ENCODE data around the gene NOLC1. TPM values are rescaled to one million over a fixed set of nuclear protein-coding genes. Genes with fewer than 3 reads are reported as not detected.

The NOLC1 gene
- polyA plus RNA-seq, 2 of the 4 experiments (the other 2 are of a cell fraction), result 129 to 188 TPM

DNA sequence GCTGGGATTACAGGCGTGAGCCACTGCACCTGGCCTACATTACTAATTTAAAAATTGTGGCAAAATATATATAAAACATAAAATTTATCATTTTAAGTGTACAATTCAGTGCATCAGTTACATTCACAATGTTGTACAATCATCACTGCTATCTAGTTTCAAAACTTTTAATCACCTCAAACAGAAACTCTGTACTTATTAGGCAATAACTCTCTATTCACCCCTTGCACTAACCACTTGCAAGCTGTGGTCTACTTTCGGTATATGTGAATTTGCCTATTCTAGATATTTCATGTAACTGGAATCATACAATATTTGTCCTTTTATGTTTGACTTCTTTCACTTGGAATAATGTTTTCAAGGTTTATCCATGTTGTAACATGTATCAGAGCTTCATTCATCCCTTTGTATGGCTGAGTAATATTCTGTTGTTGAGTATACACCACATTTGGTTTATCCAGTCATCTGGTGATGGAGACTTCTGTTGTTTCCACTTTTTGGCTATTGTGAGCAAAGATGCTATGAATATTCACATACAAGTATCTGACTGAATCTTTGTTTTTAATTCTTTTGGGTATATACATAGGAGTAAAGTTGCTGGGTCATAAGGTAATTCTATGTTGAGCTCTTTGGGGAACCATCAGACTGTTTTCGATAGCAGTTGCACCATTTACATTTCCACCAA, 59.6 kb downstream of the NOLC1 start:
- Histone ChIP-seq H3K4me3 (no peak overlapping the region), H3K27ac (no peak overlapping the region), H3K4me1 (no peaks in the 10 kb centered on the region), H3K9me3 (no peaks in the 10 kb centered on the region), H3K4me2 (no peak overlapping the region)
- DNase-seq (ENCODE audit: low read depth in 1 of 2, low spot score in 1 of 2) (no peak), ATAC-seq (no peak), FAIRE-seq (no peak)
- CTCF ChIA-PET, result interaction anchor here (1.1 to 2.2 kb wide), 5 partner anchors 11 to 188 kb away, joined by 3 to 5 read pairs (median 4); no protein-coding TSS in a partner anchor
- no peak for TF ChIP-seq CHD4 (IDR thresholded peaks at IDR 0.05; ENCODE audit: borderline replicate concordance)
- no peak for TF ChIP-seq E2F6 (IDR thresholded peaks at IDR 0.05; ENCODE audit: borderline replicate concordance, low read depth)
- TF ChIP-seq, protein P1, sequence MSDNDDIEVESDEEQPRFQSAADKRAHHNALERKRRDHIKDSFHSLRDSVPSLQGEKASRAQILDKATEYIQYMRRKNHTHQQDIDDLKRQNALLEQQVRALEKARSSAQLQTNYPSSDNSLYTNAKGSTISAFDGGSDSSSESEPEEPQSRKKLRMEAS (IDR thresholded peaks at IDR 0.05), result no peak
- WGBS (ENCODE audit: missing lambda C conversion rate), result 54% methylated on average over 3 of the region's 3 CpGs
- POLR2A ChIA-PET, result no interaction called here

Other genes starting within 250 kb of the NOLC1 start
- 17.3 and 20.1 TPM in 2 replicates for gene ARMH3, start 96.2 kb upstream of the NOLC1 start, polyA plus RNA-seq (2011; rRNA removed)
- gene ARMH3, start 96.2 kb upstream of the NOLC1 start, polyA plus RNA-seq (2017; fragmentation: RNase III; extraction: RNeasy Plus Mini Kit Qiagen cat#74134 plus additional on column Dnase treatment), result 11.3 to 13.3 TPM (median 12.7 TPM) in 3 replicates
- 5.6 and 7.6 TPM in 2 replicates for gene HPS6, start 87.0 kb upstream of the NOLC1 start, polyA plus RNA-seq (2011; rRNA removed)
- 13.0 to 16.7 TPM (median 15.3 TPM) in 3 replicates for gene HPS6, start 87.0 kb upstream of the NOLC1 start, polyA plus RNA-seq (2017; fragmentation: RNase III; extraction: RNeasy Plus Mini Kit Qiagen cat#74134 plus additional on column Dnase treatment)
- 47.0 and 47.5 TPM in 2 replicates for gene LDB1, start 32.0 kb upstream of the NOLC1 start, polyA plus RNA-seq (2011; rRNA removed)
- gene LDB1, start 32.0 kb upstream of the NOLC1 start, polyA plus RNA-seq (2017; fragmentation: RNase III; extraction: RNeasy Plus Mini Kit Qiagen cat#74134 plus additional on column Dnase treatment), result 33.3 to 37.3 TPM (median 37.2 TPM) in 3 replicates
- 27.0 and 34.1 TPM in 2 replicates for gene PPRC1, start 19.3 kb upstream of the NOLC1 start, polyA plus RNA-seq (2011; rRNA removed)
- gene PPRC1, start 19.3 kb upstream of the NOLC1 start, polyA plus RNA-seq (2017; fragmentation: RNase III; extraction: RNeasy Plus Mini Kit Qiagen cat#74134 plus additional on column Dnase treatment), result 43.9 to 49.1 TPM (median 44.1 TPM) in 3 replicates
- 0.53 and 0.86 TPM in 2 replicates for gene ELOVL3, start 73.9 kb downstream of the NOLC1 start, polyA plus RNA-seq (2011; rRNA removed)
- 0.22 to 0.41 TPM (median 0.30 TPM) in 3 replicates for gene ELOVL3, start 73.9 kb downstream of the NOLC1 start, polyA plus RNA-seq (2017; fragmentation: RNase III; extraction: RNeasy Plus Mini Kit Qiagen cat#74134 plus additional on column Dnase treatment)
- not detected in 2 replicates for gene PITX3, start 89.1 kb downstream of the NOLC1 start, polyA plus RNA-seq (2011; rRNA removed)
- 0.09 TPM in 1 of 3 replicates, not detected in the others for gene PITX3, start 89.1 kb downstream of the NOLC1 start, polyA plus RNA-seq (2017; fragmentation: RNase III; extraction: RNeasy Plus Mini Kit Qiagen cat#74134 plus additional on column Dnase treatment)
- 21.3 and 34.7 TPM in 2 replicates for gene GBF1, start 93.1 kb downstream of the NOLC1 start, polyA plus RNA-seq (2011; rRNA removed)
- gene GBF1, start 93.1 kb downstream of the NOLC1 start, polyA plus RNA-seq (2017; fragmentation: RNase III; extraction: RNeasy Plus Mini Kit Qiagen cat#74134 plus additional on column Dnase treatment), result 20.4 to 22.2 TPM (median 22.1 TPM) in 3 replicates
- 20.5 and 27.6 TPM in 2 replicates for gene NFKB2, start 243.3 kb downstream of the NOLC1 start, polyA plus RNA-seq (2011; rRNA removed)
- gene NFKB2, start 243.3 kb downstream of the NOLC1 start, polyA plus RNA-seq (2017; fragmentation: RNase III; extraction: RNeasy Plus Mini Kit Qiagen cat#74134 plus additional on column Dnase treatment), result 35.7 to 63.6 TPM (median 36.6 TPM) in 3 replicates